Vagina (tissue), 2 donors: Measurements from ENCODE around the gene MASP2. TPM values are rescaled to one million over a fixed set of nuclear protein-coding genes. Genes with fewer than 3 reads are reported as not detected.

Experiments used
- DNase-seq, 2 donors: peaks; one replicate each; pipeline ENCODE4 v3.0.0-alpha.2; 2017; ENCODE audit errors: extremely low spot score in 2 of 2
- H3K27ac ChIP-seq: fragments of 200-600 bp; sonication (generic); one replicate; pipeline ENCODE4 v1.5.1; 2019
- H3K27me3 ChIP-seq: fragments of 200-600 bp; sonication (generic); one replicate; pipeline ENCODE4 v1.5.1; 2019
- H3K36me3 ChIP-seq, 2 donors: fragments of 200-600 bp; sonication (generic); one replicate each; pipeline ENCODE4 v1.5.1; 2017 to 2019
- H3K4me1 ChIP-seq: fragments of 200-600 bp; sonication (generic); one replicate; pipeline ENCODE4 v1.5.1; 2019
- H3K4me3 ChIP-seq, 2 donors: fragments of 200-600 bp; sonication (generic); 1 replicate in 1 of 2; 2 replicates in 1 of 2; pipeline ENCODE4 v1.5.1; 2016 to 2019
- H3K9me3 ChIP-seq: fragments of 200-600 bp; sonication (generic); one replicate; pipeline ENCODE4 v1.5.1; 2019
- POLR2A ChIP-seq, 2 donors: fragments of 450-650 bp; IDR thresholded peaks; one replicate each; pipeline ENCODE4 v1.6.1; 2017; ENCODE audit warnings: antibody characterized with exemption in 2 of 2, mild to moderate bottlenecking in 2 of 2, moderate library complexity in 2 of 2
- POLR2AphosphoS5 ChIP-seq, 2 donors: sonication (generic); formaldehyde crosslinking; IDR thresholded peaks; one replicate each; pipeline ENCODE4 v1.9.0; 2017; ENCODE audit warnings: antibody characterized with exemption in 2 of 2, mild to moderate bottlenecking in 2 of 2, low read depth in 1 of 2; ENCODE audit not compliant: insufficient read depth in 1 of 2
- intact Hi-C: fragments of 100-400 bp; cut with DNase I; formaldehyde crosslinking; loops from one replicate; pipeline ENCODE4 v1.15.1; 2023
- total RNA-seq: library from RNA; depleted of rRNA; stranded (reverse); fragments of >200 nt; gene quantifications from one replicate; pipeline ENCODE4 v1.2.3, GENCODE V29; 2016
- TF ChIP-seq, protein P1 (sequence below), 3 experiments: fragments of 450-650 bp in 2 of 3; fragments of 200-600 bp in 1 of 3; sonication (generic) in 1 of 3; IDR thresholded peaks; one replicate each; pipeline ENCODE4 v1.5.1; 2017 to 2019; ENCODE audit warnings: antibody characterized with exemption in 3 of 3, mild to moderate bottlenecking in 2 of 3, moderate library complexity in 2 of 3

The MASP2 gene
- total RNA-seq, 1 donor from 2014 or later: not detected

DNA sequence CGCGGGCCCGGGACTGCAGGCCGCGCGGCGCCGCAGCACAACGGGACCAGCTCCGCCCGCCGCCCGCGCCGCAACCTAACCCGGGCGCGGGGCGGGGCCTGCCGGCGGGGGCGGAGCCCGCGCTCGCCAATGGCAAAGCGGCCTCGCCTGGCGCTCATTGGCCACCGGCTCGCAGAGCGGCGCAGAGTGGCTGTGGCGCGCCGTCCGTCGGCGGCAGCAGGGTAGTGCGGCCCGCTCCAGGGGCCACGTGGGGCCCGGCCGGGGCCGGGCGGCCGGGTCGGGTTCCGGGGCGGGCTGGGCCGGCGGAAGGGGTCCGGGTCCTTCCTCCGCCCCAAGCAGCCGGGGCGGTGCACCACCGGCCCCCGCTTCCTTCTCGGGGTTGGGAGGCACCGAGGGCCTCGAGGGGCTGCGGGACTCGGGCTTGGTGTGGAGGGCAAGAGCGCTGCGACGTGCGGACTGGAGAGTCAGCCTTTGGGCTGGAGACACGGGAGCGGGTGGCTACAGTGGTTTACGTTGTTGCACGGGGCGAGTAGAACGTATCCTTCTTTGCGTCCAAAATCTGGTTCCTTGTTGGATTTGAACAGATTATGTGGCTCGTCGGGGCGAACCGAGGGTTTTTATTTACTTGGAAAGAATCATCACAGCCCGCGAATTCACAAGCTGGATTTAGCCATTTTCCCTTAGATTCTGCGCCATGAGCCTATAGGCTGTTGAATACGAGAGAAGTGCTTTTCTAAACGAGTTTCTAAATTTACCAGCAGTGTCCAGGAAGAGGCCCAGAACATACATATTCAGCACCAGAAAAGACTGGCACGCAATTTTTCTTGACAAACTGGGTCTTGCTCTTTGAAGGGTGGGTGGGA lies 13.2 kb upstream of the MASP2 start, which contains the start of gene SRM:
Gene SRM, minus strand, starts transcription at position 51 of the 863 bp plus-strand sequence. CDS start 75 bp downstream, outside the sequence.
- Histone ChIP-seq H3K9me3 (no peaks in the 10 kb centered on the region), H3K27me3 (no peaks in the 10 kb centered on the region), H3K4me1 (peaks cover 26% of the 10 kb centered on the region), H3K4me3 (peak within 1 kb of the TSS; percentile 90 to 95), H3K27ac (peak within 1 kb of the TSS; percentile 63), H3K36me3 (peaks cover 0 to 20% of the 10 kb centered on the region in 2 donors)
- TF ChIP-seq POLR2AphosphoS5 (IDR thresholded peaks at IDR 0.05; ENCODE audit: insufficient read depth in 1 of 2, low read depth in 1 of 2) (peak in 1 of 2 donors; percentile 25), POLR2A (IDR thresholded peaks at IDR 0.05) (peak in 1 of 2 donors; percentile 32)
- TF ChIP-seq, protein P1, sequence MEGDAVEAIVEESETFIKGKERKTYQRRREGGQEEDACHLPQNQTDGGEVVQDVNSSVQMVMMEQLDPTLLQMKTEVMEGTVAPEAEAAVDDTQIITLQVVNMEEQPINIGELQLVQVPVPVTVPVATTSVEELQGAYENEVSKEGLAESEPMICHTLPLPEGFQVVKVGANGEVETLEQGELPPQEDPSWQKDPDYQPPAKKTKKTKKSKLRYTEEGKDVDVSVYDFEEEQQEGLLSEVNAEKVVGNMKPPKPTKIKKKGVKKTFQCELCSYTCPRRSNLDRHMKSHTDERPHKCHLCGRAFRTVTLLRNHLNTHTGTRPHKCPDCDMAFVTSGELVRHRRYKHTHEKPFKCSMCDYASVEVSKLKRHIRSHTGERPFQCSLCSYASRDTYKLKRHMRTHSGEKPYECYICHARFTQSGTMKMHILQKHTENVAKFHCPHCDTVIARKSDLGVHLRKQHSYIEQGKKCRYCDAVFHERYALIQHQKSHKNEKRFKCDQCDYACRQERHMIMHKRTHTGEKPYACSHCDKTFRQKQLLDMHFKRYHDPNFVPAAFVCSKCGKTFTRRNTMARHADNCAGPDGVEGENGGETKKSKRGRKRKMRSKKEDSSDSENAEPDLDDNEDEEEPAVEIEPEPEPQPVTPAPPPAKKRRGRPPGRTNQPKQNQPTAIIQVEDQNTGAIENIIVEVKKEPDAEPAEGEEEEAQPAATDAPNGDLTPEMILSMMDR (IDR thresholded peaks at IDR 0.05): peak in 1 of 3 experiments; percentile 21
- intact Hi-C loops: no loop called here
- DNase-seq: no peak

DNA sequence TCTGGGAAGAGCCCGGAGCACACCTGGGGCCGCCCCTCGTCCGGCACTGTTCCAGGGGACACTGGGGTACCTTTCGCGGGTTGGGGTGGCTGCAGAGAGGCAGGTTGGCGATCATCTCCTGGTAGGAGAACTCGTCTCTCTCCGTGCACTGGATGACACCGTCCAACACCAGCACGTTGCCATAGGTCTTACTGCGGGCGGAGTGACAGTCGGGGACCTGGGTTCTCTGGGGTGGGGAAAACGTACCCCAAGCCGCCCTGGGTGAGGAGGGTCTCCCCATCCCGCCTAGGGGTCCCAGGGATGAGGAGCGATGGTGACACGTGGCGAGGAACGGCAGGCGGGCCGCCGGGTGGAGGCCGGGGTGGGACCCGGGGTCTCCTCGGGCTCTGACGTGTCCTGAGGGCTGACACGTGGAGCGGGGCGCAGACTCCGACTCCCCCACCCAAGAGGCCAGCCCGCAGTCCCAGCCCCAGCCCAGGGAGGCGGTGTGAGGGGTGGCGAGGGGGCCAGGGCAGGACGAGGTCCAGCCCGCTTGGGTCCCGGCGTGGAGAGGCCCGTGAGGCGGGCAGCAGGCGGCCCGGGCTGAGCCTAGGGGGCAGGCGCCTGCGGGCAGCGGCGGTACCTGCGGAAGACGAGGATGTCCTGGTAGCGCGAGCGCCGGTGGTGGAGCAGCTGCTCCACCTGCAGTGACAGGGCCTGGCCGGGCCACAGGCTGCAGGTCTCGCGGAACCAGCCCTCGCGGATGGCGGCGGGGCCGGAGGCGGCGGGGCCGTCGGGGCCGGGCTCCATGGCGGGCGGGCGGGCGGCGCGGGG lies 12.3 kb upstream of the MASP2 start:
- H3K27me3 ChIP-seq: no peaks in the 10 kb centered on the region
- peak overlapping the region; percentile 58 for H3K27ac ChIP-seq
- H3K4me1 ChIP-seq: peaks cover 26% of the 10 kb centered on the region
- H3K36me3 ChIP-seq: peaks cover 0 to 18% of the 10 kb centered on the region in 2 donors
- intact Hi-C loops: no loop called here
- H3K9me3 ChIP-seq: no peaks in the 10 kb centered on the region
- no peak for TF ChIP-seq POLR2AphosphoS5 (IDR thresholded peaks at IDR 0.05; ENCODE audit: insufficient read depth in 1 of 2, low read depth in 1 of 2)
- DNase-seq: no peak
- peak overlapping the region; percentile 90 to 95 for H3K4me3 ChIP-seq

DNA sequence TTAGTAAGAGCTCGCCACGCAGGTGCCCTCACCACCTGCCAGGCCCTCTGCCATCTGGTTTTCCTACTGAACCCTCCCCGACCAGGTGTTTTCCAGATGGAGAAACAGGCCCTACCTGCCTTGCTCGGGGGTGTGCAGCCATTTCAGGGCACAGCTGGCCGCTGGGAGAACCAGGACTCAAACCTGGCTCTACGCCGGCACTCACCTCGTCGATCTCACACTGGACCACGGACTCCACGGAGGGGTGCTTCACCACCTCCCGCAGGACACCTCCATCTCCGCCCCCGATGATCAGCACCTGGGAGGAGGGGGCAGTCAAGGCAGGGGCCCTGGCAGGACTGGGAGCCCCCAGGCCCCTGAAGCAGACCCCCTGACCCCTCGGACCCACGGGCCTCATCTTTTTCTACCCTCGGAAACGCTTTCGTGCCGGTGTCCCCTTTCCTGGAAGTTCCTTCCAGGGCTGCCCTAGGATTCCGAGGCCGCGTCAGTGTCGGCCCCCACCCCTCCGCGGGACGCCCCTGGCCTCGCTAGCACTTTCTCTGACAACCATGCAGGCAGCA lies 11.6 kb upstream of the MASP2 start:
- intact Hi-C loops: no loop called here
- peaks cover 26% of the 10 kb centered on the region for H3K4me1 ChIP-seq
- no peaks in the 10 kb centered on the region for H3K9me3 ChIP-seq
- no peak for DNase-seq
- TF ChIP-seq POLR2A (IDR thresholded peaks at IDR 0.05) (no peak), POLR2AphosphoS5 (IDR thresholded peaks at IDR 0.05; ENCODE audit: insufficient read depth in 1 of 2, low read depth in 1 of 2) (no peak)
- TF ChIP-seq, protein P1 (IDR thresholded peaks at IDR 0.05): no peak
- H3K36me3 ChIP-seq: peaks cover 0 to 21% of the 10 kb centered on the region in 2 donors
- H3K27ac ChIP-seq: peak overlapping the region; percentile 58
- no peaks in the 10 kb centered on the region for H3K27me3 ChIP-seq
- peak overlapping the region; percentile 90 to 95 for H3K4me3 ChIP-seq

DNA sequence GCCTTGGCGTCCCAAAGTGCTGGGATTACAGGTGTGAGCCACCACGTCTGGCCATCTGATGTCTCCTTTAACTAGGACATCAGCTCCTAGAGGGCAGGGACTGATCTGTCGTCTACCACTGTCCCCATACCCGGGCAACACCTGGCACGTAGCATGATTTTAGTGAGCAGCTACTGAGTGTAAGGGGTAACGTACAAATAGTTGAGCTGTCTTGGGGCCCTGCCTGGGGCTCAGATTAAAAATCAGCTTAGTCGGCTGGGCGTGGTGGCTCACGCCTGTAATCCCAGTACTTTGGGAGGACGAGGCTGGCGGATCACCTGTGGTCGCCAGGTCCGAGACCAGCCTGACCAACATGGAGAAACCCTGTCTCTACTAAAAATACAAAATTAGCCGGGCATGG lies 11.0 kb upstream of the MASP2 start:
- H3K4me1 ChIP-seq: peaks cover 26% of the 10 kb centered on the region
- no peaks in the 10 kb centered on the region for H3K27me3 ChIP-seq
- TF ChIP-seq POLR2A (IDR thresholded peaks at IDR 0.05) (no peak), POLR2AphosphoS5 (IDR thresholded peaks at IDR 0.05; ENCODE audit: insufficient read depth in 1 of 2, low read depth in 1 of 2) (no peak)
- TF ChIP-seq, protein P1 (IDR thresholded peaks at IDR 0.05): no peak
- H3K9me3 ChIP-seq: no peaks in the 10 kb centered on the region
- no peak overlapping the region for H3K27ac ChIP-seq
- DNase-seq: no peak
- no peak overlapping the region for H3K4me3 ChIP-seq
- H3K36me3 ChIP-seq: peaks cover 0 to 21% of the 10 kb centered on the region in 2 donors
- intact Hi-C loops: no loop called here

DNA sequence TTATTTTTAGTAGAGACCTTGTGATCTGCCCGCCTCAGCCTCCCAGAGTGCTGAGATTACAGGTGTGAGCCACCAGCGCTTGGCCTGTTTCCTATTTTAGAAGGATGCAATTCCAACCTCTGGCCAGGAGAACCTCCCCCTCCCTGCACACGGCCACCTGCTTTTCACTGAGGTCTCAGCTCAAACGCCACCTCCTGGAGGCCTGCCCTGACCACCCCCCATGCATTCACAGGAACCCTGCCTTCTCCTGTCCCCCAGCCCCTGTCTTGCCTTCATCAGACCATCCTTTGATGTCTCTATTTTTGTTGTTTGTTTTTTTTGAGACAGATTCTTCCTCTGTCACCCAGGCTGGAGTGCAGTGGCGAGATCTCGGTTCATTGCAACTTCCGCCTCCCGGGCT lies 10.4 kb upstream of the MASP2 start:
- H3K36me3 ChIP-seq: peaks cover 0 to 21% of the 10 kb centered on the region in 2 donors
- H3K27ac ChIP-seq: no peak overlapping the region
- peaks cover 26% of the 10 kb centered on the region for H3K4me1 ChIP-seq
- TF ChIP-seq POLR2AphosphoS5 (IDR thresholded peaks at IDR 0.05; ENCODE audit: insufficient read depth in 1 of 2, low read depth in 1 of 2): no peak
- TF ChIP-seq POLR2A (IDR thresholded peaks at IDR 0.05): no peak
- TF ChIP-seq, protein P1 (IDR thresholded peaks at IDR 0.05): no peak
- no peak overlapping the region for H3K4me3 ChIP-seq
- H3K27me3 ChIP-seq: no peaks in the 10 kb centered on the region
- intact Hi-C loops: no loop called here
- DNase-seq: no peak
- no peaks in the 10 kb centered on the region for H3K9me3 ChIP-seq
